NCI-H2171 treated with DMSO at 0.1 percent for 48 hours (cell line): ENCODE results near the gene ALKBH8.
"Not testable (repeated sequence)": the region's sequence is repeated elsewhere in the genome, so short reads cannot be mapped to it uniquely, and the experiment has no call there.

Experiments used
- DNase-seq: peaks from one replicate; lab custom pipeline; 2025; lab: John Stamatoyannopoulos, UW

The ALKBH8 gene

GRCh38 chr11:107576497-107577345, 11.2 kb upstream of the ALKBH8 start:
- peak; percentile 16 for DNase-seq

- no peak for DNase-seq
These were observed 7.9 kb upstream of the ALKBH8 start for GRCh38 chr11:107573438-107573837.

GRCh38 chr11:107570015-107570414, 4.5 kb upstream of the ALKBH8 start:
- DNase-seq, result no peak

GRCh38 chr11:107567739-107568335, 2.3 kb upstream of the ALKBH8 start:
- peak; percentile 14 for DNase-seq

GRCh38 chr11:107566569-107566968, 1.0 kb upstream of the ALKBH8 start:
- DNase-seq, result no peak

GRCh38 chr11:107565955-107566501, 493 bp upstream of the ALKBH8 start:
- DNase-seq, result not testable (repeated sequence)

GRCh38 chr11:107564877-107565218, 687 bp downstream of the ALKBH8 start:
- no peak for DNase-seq

- DNase-seq, result peak; percentile 42
These were observed 1.8 kb downstream of the ALKBH8 start for GRCh38 chr11:107563702-107564101.

GRCh38 chr11:107562647-107563208, 2.8 kb downstream of the ALKBH8 start:
- no peak for DNase-seq

- no peak for DNase-seq
These were observed 3.8 kb downstream of the ALKBH8 start for GRCh38 chr11:107561688-107562087.

- no peak for DNase-seq
These were observed 15.2 kb downstream of the ALKBH8 start for GRCh38 chr11:107550304-107550703.

- no peak for DNase-seq
These were observed 15.6 kb downstream of the ALKBH8 start for GRCh38 chr11:107549954-107550285.

- DNase-seq, result peak; percentile 1
These were observed 16.1 kb downstream of the ALKBH8 start for GRCh38 chr11:107549253-107549953.

GRCh38 chr11:107547961-107548360, 17.6 kb downstream of the ALKBH8 start:
- DNase-seq, result no peak

- DNase-seq, result no peak
These were observed 20.4 kb downstream of the ALKBH8 start for GRCh38 chr11:107545101-107545514.

GRCh38 chr11:107538821-107539220, 26.7 kb downstream of the ALKBH8 start:
- DNase-seq, result no peak

GRCh38 chr11:107538239-107538638, 27.3 kb downstream of the ALKBH8 start:
- no peak for DNase-seq

- not testable (repeated sequence) for DNase-seq
These were observed 28.4 kb downstream of the ALKBH8 start for GRCh38 chr11:107537155-107537554.

GRCh38 chr11:107526197-107526596, 39.3 kb downstream of the ALKBH8 start:
- no peak for DNase-seq

GRCh38 chr11:107508858-107509244, 56.7 kb downstream of the ALKBH8 start:
- no peak for DNase-seq

- no peak for DNase-seq
These were observed 57.2 kb downstream of the ALKBH8 start for GRCh38 chr11:107508201-107508857.

- no peak for DNase-seq
These were observed 59.8 kb downstream of the ALKBH8 start for GRCh38 chr11:107505647-107506225.
